ENCODE measurements around the gene PSME4.

PSME4 gene

GRCh38 chr2:53970724-53971602 lies at the start of gene PSME4:
Gene PSME4, minus strand, starts transcription at chr2:53970993. Its CDS starts 209 bp downstream, at chr2:53970784.
- no peaks in the 10 kb centered on the region for H3K9me3 ChIP-seq (ENCODE audit: insufficient read depth, low read length, severe bottlenecking)
- H2AFZ ChIP-seq (ENCODE audit: low read depth, low read length) = peak within 1 kb of the TSS; percentile 88
- H3K4me3 ChIP-seq (ENCODE audit: low read depth in 1 of 2, low read length in 2 of 2) = peak within 1 kb of the TSS; percentile 98 to 99
- peaks cover 3% of the 10 kb centered on the region; the same call in 1 of the 2 replicates for H3K36me3 ChIP-seq (ENCODE audit: insufficient read depth, low read length)
- peak; percentile 93 for DNase-seq
- no peaks in the 10 kb centered on the region for H3K27me3 ChIP-seq (ENCODE audit: insufficient read depth, low read length, poor library complexity)
- H3K79me2 ChIP-seq (ENCODE audit: insufficient read depth, low read length) = peaks cover 55% of the 10 kb centered on the region
- H4K20me1 ChIP-seq (ENCODE audit: insufficient read depth, low read length) = peaks cover 27% of the 10 kb centered on the region; the same call in 1 of the 2 replicates
- H3K9ac ChIP-seq (ENCODE audit: low read depth, low read length) = peak within 1 kb of the TSS; percentile 75
- peak; percentile 90 for ATAC-seq (ENCODE audit: insufficient read depth, low read depth)
- H3K4me2 ChIP-seq (ENCODE audit: insufficient read depth, low read length) = peak within 1 kb of the TSS; percentile 88
- TF ChIP-seq EZH2 (IDR thresholded peaks at IDR 0.05; ENCODE audit: borderline replicate concordance, low read depth, low read length, severe bottlenecking) = no peak
- TF ChIP-seq CTCF (IDR thresholded peaks at IDR 0.05; ENCODE audit: borderline replicate concordance, extremely low read depth, low read length, poor library complexity, severe bottlenecking) = no peak
- H3K4me1 ChIP-seq (ENCODE audit: insufficient read depth, low read length) = peaks cover 34% of the 10 kb centered on the region
- peak within 1 kb of the TSS; percentile 92 for H3K27ac ChIP-seq (ENCODE audit: low read length)

GRCh38 chr2:54015798-54016699 lies 45.3 kb upstream of the PSME4 start:
- Histone ChIP-seq H3K9ac (ENCODE audit: low read depth, low read length) (no peak overlapping the region), H3K27me3 (ENCODE audit: insufficient read depth, low read length, poor library complexity) (no peaks in the 10 kb centered on the region), H3K9me3 (ENCODE audit: insufficient read depth, low read length, severe bottlenecking) (peaks cover 10% of the 10 kb centered on the region), H3K4me3 (ENCODE audit: low read depth in 1 of 2, low read length in 2 of 2) (no peak overlapping the region), H3K4me2 (ENCODE audit: insufficient read depth, low read length) (no peak overlapping the region), H4K20me1 (ENCODE audit: insufficient read depth, low read length) (no peaks in the 10 kb centered on the region), H3K36me3 (ENCODE audit: insufficient read depth, low read length) (peaks cover 2% of the 10 kb centered on the region; the same call in 1 of the 2 replicates), H3K4me1 (ENCODE audit: insufficient read depth, low read length) (peaks cover 15% of the 10 kb centered on the region), H2AFZ (ENCODE audit: low read depth, low read length) (no peak overlapping the region), H3K79me2 (ENCODE audit: insufficient read depth, low read length) (no peaks in the 10 kb centered on the region), H3K27ac (ENCODE audit: low read length) (no peak overlapping the region)
- ATAC-seq (ENCODE audit: insufficient read depth, low read depth) (no peak), DNase-seq (no peak)
- TF ChIP-seq CTCF (IDR thresholded peaks at IDR 0.05; ENCODE audit: borderline replicate concordance, extremely low read depth, low read length, poor library complexity, severe bottlenecking) (no peak), EZH2 (IDR thresholded peaks at IDR 0.05; ENCODE audit: borderline replicate concordance, low read depth, low read length, severe bottlenecking) (no peak)

DNA sequence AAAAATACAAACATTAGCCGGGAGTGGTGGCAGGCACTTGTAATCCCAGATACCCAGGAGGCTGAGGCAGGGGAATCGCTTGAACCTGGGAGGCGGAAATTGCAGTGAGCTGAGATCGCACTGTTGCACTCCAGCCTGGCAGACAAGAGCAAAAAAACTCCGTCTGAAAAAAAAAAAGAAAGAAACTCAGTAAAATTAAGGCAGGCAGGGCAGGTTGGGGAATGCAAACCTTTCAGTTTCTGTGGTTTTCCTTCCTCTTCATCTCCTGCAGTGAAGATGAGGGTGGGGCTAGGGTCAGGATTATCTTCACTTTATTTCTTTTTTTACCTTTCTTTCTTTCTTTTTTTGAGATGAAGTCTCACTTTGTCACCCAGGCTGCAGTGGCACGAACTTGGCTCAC lies 43.2 kb upstream of the PSME4 start:
- Histone ChIP-seq H3K4me1 (ENCODE audit: insufficient read depth, low read length) (peaks cover 15% of the 10 kb centered on the region), H3K27me3 (ENCODE audit: insufficient read depth, low read length, poor library complexity) (no peaks in the 10 kb centered on the region), H3K4me2 (ENCODE audit: insufficient read depth, low read length) (peak overlapping the region; percentile 48), H3K79me2 (ENCODE audit: insufficient read depth, low read length) (no peaks in the 10 kb centered on the region), H3K36me3 (ENCODE audit: insufficient read depth, low read length) (no peaks in the 10 kb centered on the region), H4K20me1 (ENCODE audit: insufficient read depth, low read length) (no peaks in the 10 kb centered on the region), H3K4me3 (ENCODE audit: low read depth in 1 of 2, low read length in 2 of 2) (peak overlapping the region in 1 of 2 experiments; percentile 34; a peak in 1 of 4 replicates), H3K9ac (ENCODE audit: low read depth, low read length) (no peak overlapping the region), H3K27ac (ENCODE audit: low read length) (peak overlapping the region; percentile 57), H2AFZ (ENCODE audit: low read depth, low read length) (peak overlapping the region; percentile 19), H3K9me3 (ENCODE audit: insufficient read depth, low read length, severe bottlenecking) (no peaks in the 10 kb centered on the region)
- ATAC-seq (ENCODE audit: insufficient read depth, low read depth) (peak; percentile 86), DNase-seq (peak; percentile 38)
- TF ChIP-seq CTCF (IDR thresholded peaks at IDR 0.05; ENCODE audit: borderline replicate concordance, extremely low read depth, low read length, poor library complexity, severe bottlenecking) (no peak), EZH2 (IDR thresholded peaks at IDR 0.05; ENCODE audit: borderline replicate concordance, low read depth, low read length, severe bottlenecking) (no peak)

All from DND-41 (cell line).